Endothelial cell of umbilical vein (primary cell): ENCODE measurements around the gene LURAP1L.

Experiments used
- EZH2 ChIP-seq: IDR thresholded peaks from 2 replicates; pipeline ENCODE4 v1.6.1; 2012; ENCODE audit warnings: borderline replicate concordance, low read depth, mild to moderate bottlenecking, moderate library complexity, low read length, inconsistent platforms; ENCODE audit not compliant: severe bottlenecking
- MYC ChIP-seq: IDR thresholded peaks from one replicate; pipeline ENCODE4 v1.6.1; 2011; ENCODE audit warnings: mild to moderate bottlenecking, low read depth, low read length
- POLR2A ChIP-seq: IDR thresholded peaks from 2 replicates; pipeline ENCODE4 v1.6.1; 2012; ENCODE audit warnings: low read depth, mild to moderate bottlenecking, control low read depth, low read length
- POLR2AphosphoS5 ChIP-seq: IDR thresholded peaks from 2 replicates; pipeline ENCODE4 v1.6.1; 2012; ENCODE audit warnings: low read depth, mild to moderate bottlenecking, control low read depth, low read length, moderate library complexity; ENCODE audit not compliant: insufficient read depth
- TF ChIP-seq, protein P1 (sequence below), 2 donors: IDR thresholded peaks; 1 replicate in 1 of 2; 2 replicates in 1 of 2; pipeline ENCODE4 v1.5.1; 2011; ENCODE audit warnings: low read length in 2 of 2, mild to moderate bottlenecking in 2 of 2, moderate library complexity in 2 of 2, control low read depth in 1 of 2, inconsistent platforms in 1 of 2, low read depth in 1 of 2; ENCODE audit not compliant: insufficient read depth in 1 of 2; ENCODE audit errors: extremely low read depth in 1 of 2
- TF ChIP-seq, protein P2 (sequence below): IDR thresholded peaks from 2 replicates; pipeline ENCODE4 v1.6.1; 2011; ENCODE audit not compliant: insufficient read depth, insufficient read length

- TF ChIP-seq EZH2, result no peak
- TF ChIP-seq, protein P1, sequence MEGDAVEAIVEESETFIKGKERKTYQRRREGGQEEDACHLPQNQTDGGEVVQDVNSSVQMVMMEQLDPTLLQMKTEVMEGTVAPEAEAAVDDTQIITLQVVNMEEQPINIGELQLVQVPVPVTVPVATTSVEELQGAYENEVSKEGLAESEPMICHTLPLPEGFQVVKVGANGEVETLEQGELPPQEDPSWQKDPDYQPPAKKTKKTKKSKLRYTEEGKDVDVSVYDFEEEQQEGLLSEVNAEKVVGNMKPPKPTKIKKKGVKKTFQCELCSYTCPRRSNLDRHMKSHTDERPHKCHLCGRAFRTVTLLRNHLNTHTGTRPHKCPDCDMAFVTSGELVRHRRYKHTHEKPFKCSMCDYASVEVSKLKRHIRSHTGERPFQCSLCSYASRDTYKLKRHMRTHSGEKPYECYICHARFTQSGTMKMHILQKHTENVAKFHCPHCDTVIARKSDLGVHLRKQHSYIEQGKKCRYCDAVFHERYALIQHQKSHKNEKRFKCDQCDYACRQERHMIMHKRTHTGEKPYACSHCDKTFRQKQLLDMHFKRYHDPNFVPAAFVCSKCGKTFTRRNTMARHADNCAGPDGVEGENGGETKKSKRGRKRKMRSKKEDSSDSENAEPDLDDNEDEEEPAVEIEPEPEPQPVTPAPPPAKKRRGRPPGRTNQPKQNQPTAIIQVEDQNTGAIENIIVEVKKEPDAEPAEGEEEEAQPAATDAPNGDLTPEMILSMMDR (IDR thresholded peaks at IDR 0.05; ENCODE audit: extremely low read depth in 1 of 2, insufficient read depth in 1 of 2, low read depth in 1 of 2, low read length in 2 of 2), result no peak
- TF ChIP-seq POLR2AphosphoS5, result no peak
- TF ChIP-seq POLR2A, result no peak
- TF ChIP-seq MYC, result no peak
- TF ChIP-seq, protein P2, sequence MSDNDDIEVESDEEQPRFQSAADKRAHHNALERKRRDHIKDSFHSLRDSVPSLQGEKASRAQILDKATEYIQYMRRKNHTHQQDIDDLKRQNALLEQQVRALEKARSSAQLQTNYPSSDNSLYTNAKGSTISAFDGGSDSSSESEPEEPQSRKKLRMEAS, result no peak
These were observed 2.9 kb upstream of the LURAP1L start for GRCh38 chr9:12771891-12772290.
